ENCODE data around the gene RAG2. TPM values are rescaled to one million over a fixed set of nuclear protein-coding genes. Genes with fewer than 3 reads are reported as not detected.

The RAG2 gene
- not detected for total RNA-seq
- long read RNA-seq, result 0 reads

DNA sequence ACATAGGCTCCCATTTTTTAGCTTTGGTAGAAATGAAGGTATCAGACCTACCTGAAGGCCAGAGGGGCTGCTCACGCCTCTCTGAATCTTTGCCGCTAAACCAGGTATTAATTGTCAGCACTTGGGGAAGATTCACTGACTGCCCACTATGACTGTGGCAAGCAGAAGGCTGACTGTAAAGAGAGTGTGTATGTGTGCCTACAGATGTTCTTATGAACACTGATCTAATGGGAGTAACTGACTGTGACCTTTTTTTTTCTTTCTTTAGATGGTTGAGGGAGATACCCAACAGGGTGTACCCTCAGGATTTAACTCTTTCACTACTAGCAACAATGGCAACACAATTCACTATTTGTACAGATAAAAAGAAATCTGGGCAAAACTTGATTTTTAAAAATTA, at the start of gene RAG2:
Gene RAG2 (minus strand): TSS at position 186 of the 400 bp plus-strand sequence. CDS start 4,068 bp downstream, outside the sequence.
- Histone ChIP-seq H3K27me3 (no peaks in the 10 kb centered on the region), H3K36me3 (no peaks in the 10 kb centered on the region), H3K9me3 (no peaks in the 10 kb centered on the region), H3K4me1 (peaks cover 8% of the 10 kb centered on the region), H3K27ac (no peak within 1 kb of the TSS), H3K4me3 (no peak within 1 kb of the TSS)
- ATAC-seq (no peak), DNase-seq (no peak)
- intact Hi-C loops (cut with DNase I), result no loop called here
- TF ChIP-seq, protein P1, sequence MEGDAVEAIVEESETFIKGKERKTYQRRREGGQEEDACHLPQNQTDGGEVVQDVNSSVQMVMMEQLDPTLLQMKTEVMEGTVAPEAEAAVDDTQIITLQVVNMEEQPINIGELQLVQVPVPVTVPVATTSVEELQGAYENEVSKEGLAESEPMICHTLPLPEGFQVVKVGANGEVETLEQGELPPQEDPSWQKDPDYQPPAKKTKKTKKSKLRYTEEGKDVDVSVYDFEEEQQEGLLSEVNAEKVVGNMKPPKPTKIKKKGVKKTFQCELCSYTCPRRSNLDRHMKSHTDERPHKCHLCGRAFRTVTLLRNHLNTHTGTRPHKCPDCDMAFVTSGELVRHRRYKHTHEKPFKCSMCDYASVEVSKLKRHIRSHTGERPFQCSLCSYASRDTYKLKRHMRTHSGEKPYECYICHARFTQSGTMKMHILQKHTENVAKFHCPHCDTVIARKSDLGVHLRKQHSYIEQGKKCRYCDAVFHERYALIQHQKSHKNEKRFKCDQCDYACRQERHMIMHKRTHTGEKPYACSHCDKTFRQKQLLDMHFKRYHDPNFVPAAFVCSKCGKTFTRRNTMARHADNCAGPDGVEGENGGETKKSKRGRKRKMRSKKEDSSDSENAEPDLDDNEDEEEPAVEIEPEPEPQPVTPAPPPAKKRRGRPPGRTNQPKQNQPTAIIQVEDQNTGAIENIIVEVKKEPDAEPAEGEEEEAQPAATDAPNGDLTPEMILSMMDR (IDR thresholded peaks at IDR 0.05), result no peak

DNA sequence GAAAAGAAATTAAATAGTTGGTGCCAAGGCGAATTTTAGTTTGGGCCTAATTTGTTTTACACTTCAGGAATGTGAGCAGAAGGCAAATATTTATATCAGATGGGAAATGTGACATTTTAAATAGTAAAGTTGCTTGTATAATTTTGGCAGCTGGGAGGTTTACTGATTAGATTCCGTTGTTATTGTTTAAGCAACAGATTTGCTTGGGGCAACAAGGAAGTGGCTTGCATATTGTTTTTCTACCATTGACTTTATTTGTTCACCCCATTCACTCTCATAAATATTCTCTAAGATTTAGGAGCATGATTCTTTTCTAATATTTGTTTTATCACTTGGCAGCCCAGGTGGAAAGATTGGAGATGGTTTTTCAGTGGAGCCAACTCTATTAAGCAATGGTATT, 40.5 kb upstream of the RAG2 start:
- Histone ChIP-seq H3K9me3 (no peaks in the 10 kb centered on the region), H3K27me3 (no peaks in the 10 kb centered on the region), H3K36me3 (no peaks in the 10 kb centered on the region), H3K27ac (no peak overlapping the region), H3K4me1 (no peaks in the 10 kb centered on the region), H3K4me3 (no peak overlapping the region)
- DNase-seq, result no peak
- intact Hi-C loops (cut with DNase I), result no loop called here
- TF ChIP-seq, protein P1 (IDR thresholded peaks at IDR 0.05), result no peak
- no peak for ATAC-seq

DNA sequence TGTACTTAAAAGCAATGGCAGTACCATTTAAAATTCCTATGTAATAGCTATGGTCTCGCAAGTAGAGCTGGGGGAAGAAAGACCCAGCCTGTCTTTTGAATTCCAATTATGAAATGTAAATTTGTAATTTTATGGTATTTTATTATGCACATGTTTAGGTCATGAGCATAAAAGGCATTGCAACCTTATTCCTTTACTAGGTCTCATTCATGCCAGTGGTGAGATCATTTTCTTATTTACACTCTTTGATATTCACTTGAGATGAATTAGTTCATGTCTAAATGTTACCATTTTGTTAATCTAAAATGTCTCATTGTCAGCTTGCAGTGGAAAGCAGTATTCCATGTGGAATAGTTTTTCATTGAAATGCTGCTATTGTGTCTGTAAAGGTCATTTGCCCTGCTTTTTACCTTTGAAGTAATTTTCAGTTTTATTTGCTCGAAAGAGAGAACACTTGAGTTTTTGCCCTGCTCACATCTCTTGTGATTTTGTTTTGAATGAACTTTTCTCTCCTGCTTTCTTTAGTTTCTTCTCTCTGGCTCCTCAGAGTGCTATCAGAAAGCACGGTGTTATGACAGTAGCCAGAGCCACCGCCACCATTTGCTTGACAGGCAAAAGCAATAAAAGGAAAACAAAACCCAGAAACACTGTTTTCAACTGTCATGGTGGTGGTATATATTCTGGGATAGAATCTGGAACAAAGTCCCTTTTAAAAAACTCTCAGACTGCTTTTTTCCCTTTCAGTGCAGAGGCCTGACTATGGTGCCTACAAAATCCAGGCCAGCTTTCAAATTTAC, 37.2 kb upstream of the RAG2 start:
- Histone ChIP-seq H3K4me3 (no peak overlapping the region), H3K4me1 (no peaks in the 10 kb centered on the region), H3K27me3 (no peaks in the 10 kb centered on the region), H3K27ac (no peak overlapping the region), H3K9me3 (no peaks in the 10 kb centered on the region), H3K36me3 (no peaks in the 10 kb centered on the region)
- TF ChIP-seq, protein P1 (IDR thresholded peaks at IDR 0.05), result no peak
- intact Hi-C loops (cut with DNase I), result no loop called here
- ATAC-seq (no peak), DNase-seq (no peak)

DNA sequence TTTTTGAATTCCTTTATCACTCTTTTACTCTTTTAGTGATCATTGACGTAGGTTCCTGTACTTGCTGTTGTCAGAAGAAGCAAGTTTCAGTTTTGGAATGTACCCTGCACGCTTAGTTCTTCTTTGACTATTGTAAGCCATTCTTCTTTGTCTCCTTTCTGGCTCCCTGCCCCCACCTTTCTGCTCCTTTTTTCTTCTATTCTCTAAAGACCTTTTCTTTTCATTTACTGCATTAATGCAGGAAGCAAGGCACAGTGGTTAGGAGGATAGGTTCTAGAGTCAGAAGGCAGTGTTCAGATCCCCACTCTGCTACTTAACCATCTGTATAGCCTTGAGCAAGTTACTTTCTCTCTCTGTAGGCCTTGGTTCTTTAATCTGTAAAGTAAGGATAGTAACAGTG, 33.7 kb upstream of the RAG2 start:
- DNase-seq, result no peak
- no peak overlapping the region for H3K27ac ChIP-seq
- TF ChIP-seq, protein P1 (IDR thresholded peaks at IDR 0.05), result no peak
- intact Hi-C loops (cut with DNase I), result no loop called here
- ATAC-seq, result no peak
- no peaks in the 10 kb centered on the region for H3K4me1 ChIP-seq
- H3K27me3 ChIP-seq, result no peaks in the 10 kb centered on the region
- no peaks in the 10 kb centered on the region for H3K36me3 ChIP-seq
- H3K9me3 ChIP-seq, result no peaks in the 10 kb centered on the region
- no peak overlapping the region for H3K4me3 ChIP-seq

DNA sequence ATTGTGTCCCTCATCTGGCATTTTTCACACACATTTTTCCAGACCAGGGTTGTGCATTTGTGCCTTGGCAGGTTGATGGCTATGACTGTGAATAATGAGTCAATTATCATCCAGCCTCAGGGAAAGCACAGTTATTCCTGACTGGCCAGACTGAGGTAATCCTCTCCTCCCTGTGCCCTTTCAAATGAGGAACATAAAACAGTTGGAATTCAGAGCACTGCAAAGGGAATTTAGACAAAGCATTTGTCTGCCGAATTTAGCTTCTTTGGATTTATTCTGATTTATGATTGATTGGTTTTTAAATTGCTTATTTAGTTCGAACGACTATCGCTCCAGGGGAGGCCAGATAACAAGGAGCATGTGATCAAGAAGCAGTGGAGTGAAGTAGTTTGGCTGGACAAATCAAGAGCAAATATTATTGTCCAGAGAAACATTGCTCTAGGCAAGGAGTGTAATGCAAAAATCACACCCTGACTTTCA, 30.8 kb upstream of the RAG2 start:
- Histone ChIP-seq H3K36me3 (no peaks in the 10 kb centered on the region), H3K4me1 (no peaks in the 10 kb centered on the region), H3K27me3 (no peaks in the 10 kb centered on the region), H3K4me3 (no peak overlapping the region), H3K9me3 (no peaks in the 10 kb centered on the region), H3K27ac (no peak overlapping the region)
- no peak for DNase-seq
- intact Hi-C loops (cut with DNase I), result no loop called here
- TF ChIP-seq, protein P1 (IDR thresholded peaks at IDR 0.05), result no peak
- no peak for ATAC-seq

All from upper lobe of right lung (tissue), 1 donor.